CD4-positive, alpha-beta T cell treated with Interleukin-4 for 1 hour (primary cell): ENCODE results near the gene SEMA3B.
"Not testable (repeated sequence)": the region's sequence is repeated elsewhere in the genome, so short reads cannot be mapped to it uniquely, and the experiment has no call there.

Source experiments
- DNase-seq, 2 donors: peaks; one replicate each; pipeline ENCODE4 v3.0.0-alpha.2; 2020 to 2022

SEMA3B gene

GRCh38 chr3:50274371-50275104 is 5.6 kb downstream of the SEMA3B start:
- DNase-seq, result peak; percentile 72 to 76

- no peak for DNase-seq
Measured at GRCh38 chr3:50275141-50275995, 6.4 kb downstream of the SEMA3B start.

- no peak for DNase-seq
Measured at GRCh38 chr3:50275996-50276761, 7.2 kb downstream of the SEMA3B start.

GRCh38 chr3:50276762-50277101 is 7.8 kb downstream of the SEMA3B start:
- no peak for DNase-seq

GRCh38 chr3:50278123-50278879 is 9.4 kb downstream of the SEMA3B start:
- DNase-seq, result no peak

- DNase-seq, result no peak
Measured at GRCh38 chr3:50278880-50279224, 9.9 kb downstream of the SEMA3B start, which contains the start of gene LSMEM2. TSS of gene LSMEM2 (plus strand) at chr3:50279087. CDS start at chr3:50279114, 27 bp downstream.

- no peak for DNase-seq
Measured at GRCh38 chr3:50279255-50280016, 10.5 kb downstream of the SEMA3B start.

GRCh38 chr3:50284121-50284520 is 15.2 kb downstream of the SEMA3B start:
- DNase-seq, result not testable (repeated sequence)

- no peak for DNase-seq
Measured at GRCh38 chr3:50286322-50287227, 17.6 kb downstream of the SEMA3B start.

- no peak for DNase-seq
Measured at GRCh38 chr3:50287262-50287661, 18.3 kb downstream of the SEMA3B start.

GRCh38 chr3:50288387-50289007 is 19.6 kb downstream of the SEMA3B start:
- DNase-seq, result no peak

GRCh38 chr3:50289130-50289529 is 20.2 kb downstream of the SEMA3B start:
- DNase-seq, result no peak

- DNase-seq, result no peak
Measured at GRCh38 chr3:50290161-50290641, 21.3 kb downstream of the SEMA3B start.

GRCh38 chr3:50292159-50293078 is 23.5 kb downstream of the SEMA3B start, which contains the start of gene IFRD2:
TSS of gene IFRD2 (minus strand) at chr3:50292429. CDS start at chr3:50292274, 155 bp downstream.
- DNase-seq, result peak; percentile 97

- no peak for DNase-seq
Measured at GRCh38 chr3:50293079-50293801, 24.3 kb downstream of the SEMA3B start.

- DNase-seq, result no peak
Measured at GRCh38 chr3:50294089-50294488, 25.1 kb downstream of the SEMA3B start.

- DNase-seq, result no peak
Measured at GRCh38 chr3:50294492-50295403, 25.8 kb downstream of the SEMA3B start.
